ENCODE data around the gene WDR73.

GRCh38 chr15:84631706-84632272, 22.3 kb downstream of the WDR73 start:
- TF ChIP-seq, protein P1, sequence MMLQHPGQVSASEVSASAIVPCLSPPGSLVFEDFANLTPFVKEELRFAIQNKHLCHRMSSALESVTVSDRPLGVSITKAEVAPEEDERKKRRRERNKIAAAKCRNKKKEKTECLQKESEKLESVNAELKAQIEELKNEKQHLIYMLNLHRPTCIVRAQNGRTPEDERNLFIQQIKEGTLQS (IDR thresholded peaks at IDR 0.05): no peak
- TF ChIP-seq, protein P2, sequence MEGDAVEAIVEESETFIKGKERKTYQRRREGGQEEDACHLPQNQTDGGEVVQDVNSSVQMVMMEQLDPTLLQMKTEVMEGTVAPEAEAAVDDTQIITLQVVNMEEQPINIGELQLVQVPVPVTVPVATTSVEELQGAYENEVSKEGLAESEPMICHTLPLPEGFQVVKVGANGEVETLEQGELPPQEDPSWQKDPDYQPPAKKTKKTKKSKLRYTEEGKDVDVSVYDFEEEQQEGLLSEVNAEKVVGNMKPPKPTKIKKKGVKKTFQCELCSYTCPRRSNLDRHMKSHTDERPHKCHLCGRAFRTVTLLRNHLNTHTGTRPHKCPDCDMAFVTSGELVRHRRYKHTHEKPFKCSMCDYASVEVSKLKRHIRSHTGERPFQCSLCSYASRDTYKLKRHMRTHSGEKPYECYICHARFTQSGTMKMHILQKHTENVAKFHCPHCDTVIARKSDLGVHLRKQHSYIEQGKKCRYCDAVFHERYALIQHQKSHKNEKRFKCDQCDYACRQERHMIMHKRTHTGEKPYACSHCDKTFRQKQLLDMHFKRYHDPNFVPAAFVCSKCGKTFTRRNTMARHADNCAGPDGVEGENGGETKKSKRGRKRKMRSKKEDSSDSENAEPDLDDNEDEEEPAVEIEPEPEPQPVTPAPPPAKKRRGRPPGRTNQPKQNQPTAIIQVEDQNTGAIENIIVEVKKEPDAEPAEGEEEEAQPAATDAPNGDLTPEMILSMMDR (IDR thresholded peaks at IDR 0.05; ENCODE audit: low read depth, low read length, missing input control): no peak

Data from liver (tissue), 3 donors.